Measurements from ENCODE around the gene TBCB.
A peak's percentile ranks its signal among the peaks of the same experiment; 100 is the strongest.

The TBCB gene

DNA sequence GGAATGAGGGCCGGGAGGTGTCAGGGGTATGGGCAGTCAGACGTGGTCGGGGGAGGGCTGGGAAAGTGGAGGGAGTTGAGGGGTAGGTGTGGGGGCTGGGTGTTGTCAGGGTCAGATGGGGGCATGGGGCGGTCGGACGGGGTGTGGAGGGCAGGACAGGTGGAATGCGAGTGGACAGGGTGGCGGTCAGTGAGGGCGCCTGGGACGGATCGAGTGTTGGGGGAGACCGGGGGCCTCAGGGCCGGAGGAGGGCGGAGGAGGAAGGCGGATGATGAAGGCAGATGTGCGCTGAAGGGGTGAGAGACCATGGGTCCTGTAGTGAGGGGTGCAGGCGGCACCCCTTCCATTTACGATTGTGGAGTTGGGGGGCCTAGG, 5.7 kb downstream of the TBCB start (continued):
- TF ChIP-seq ZBTB1 (tag by site-specific recombination; IDR thresholded peaks at IDR 0.05) (no peak), ZNF394 (tag by site-specific recombination; IDR thresholded peaks at IDR 0.05; ENCODE audit: borderline replicate concordance) (no peak), ZNF16 (tag by site-specific recombination; IDR thresholded peaks at IDR 0.05; ENCODE audit: low read depth) (no peak)

DNA sequence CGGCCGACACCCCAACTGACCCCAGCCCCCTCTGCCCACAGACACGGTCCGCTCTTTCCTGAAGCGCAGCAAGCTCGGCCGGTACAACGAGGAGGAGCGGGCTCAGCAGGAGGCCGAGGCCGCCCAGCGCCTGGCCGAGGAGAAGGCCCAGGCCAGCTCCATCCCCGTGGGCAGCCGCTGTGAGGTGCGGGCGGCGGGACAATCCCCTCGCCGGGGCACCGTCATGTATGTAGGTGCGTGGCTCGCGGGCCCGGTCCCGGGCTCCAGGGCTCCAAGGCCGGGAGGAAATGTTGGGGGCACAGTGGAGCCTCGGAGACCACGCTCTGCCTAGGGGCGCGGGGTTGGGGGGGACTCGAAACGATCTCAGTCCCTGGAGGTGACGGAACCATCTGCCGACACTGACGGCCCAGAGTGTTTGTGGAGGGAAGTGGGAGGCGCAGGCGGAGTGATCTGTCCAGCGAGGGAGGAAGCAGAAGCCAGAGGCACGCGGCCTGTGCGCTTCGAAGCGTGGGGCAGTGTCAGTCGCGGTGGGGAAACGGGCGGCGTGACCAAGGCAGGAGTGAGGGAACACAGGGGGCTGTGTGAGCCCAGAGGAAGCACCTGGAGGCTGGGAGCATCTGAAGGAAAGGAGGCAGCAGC, 6.3 kb downstream of the TBCB start:
- no peak for TF ChIP-seq SCRT1 (tag by site-specific recombination; IDR thresholded peaks at IDR 0.05; ENCODE audit: borderline replicate concordance)
- TF ChIP-seq ZNF394 (tag by site-specific recombination; IDR thresholded peaks at IDR 0.05; ENCODE audit: borderline replicate concordance) = peak; percentile 49; the same call in 1 of the 2 replicates
- no peak for TF ChIP-seq ZXDB (tag by site-specific recombination; IDR thresholded peaks at IDR 0.05)
- no peak for TF ChIP-seq ZNF664 (tag by site-specific recombination; IDR thresholded peaks at IDR 0.05)
- peak; percentile 12; the same call in 1 of the 2 replicates for TF ChIP-seq ZFHX2 (tag by site-specific recombination; conservative IDR thresholded peaks at IDR 0.05)
- TF ChIP-seq ZNF571 (tag by site-specific recombination; IDR thresholded peaks at IDR 0.05) = no peak
- no peak for TF ChIP-seq ZNF670 (tag by site-specific recombination; IDR thresholded peaks at IDR 0.05; ENCODE audit: low read depth)
- TF ChIP-seq ZNF112 (tag by site-specific recombination; IDR thresholded peaks at IDR 0.05) = no peak
- TF ChIP-seq EGR2 (tag by site-specific recombination; IDR thresholded peaks at IDR 0.05; ENCODE audit: low read depth) = peak; percentile 38; the same call in 1 of the 2 replicates
- no peak for TF ChIP-seq ZNF274 (IDR thresholded peaks at IDR 0.05; ENCODE audit: low read length)
- no peak for TF ChIP-seq ZNF274 (tag by site-specific recombination; IDR thresholded peaks at IDR 0.05; ENCODE audit: borderline replicate concordance)
- H3K27ac ChIP-seq (ENCODE audit: extremely low read depth, low read depth, low read length) = no peak overlapping the region
- H3K36me3 ChIP-seq (ENCODE audit: control insufficient read depth in 2 of 2, insufficient read depth in 1 of 2, low read length in 2 of 2) = peaks cover 74 to 88% of the 10 kb centered on the region in 2 experiments
- H3K4me3 ChIP-seq (ENCODE audit: low read depth, low read length) = no peak overlapping the region
- POLR2A ChIA-PET = no interaction called here
- H3K9me3 ChIP-seq (ENCODE audit: control insufficient read depth, insufficient read depth, low read depth, low read length) = no peaks in the 10 kb centered on the region
- CTCF ChIA-PET = no interaction called here
- H3K4me1 ChIP-seq (ENCODE audit: control insufficient read depth, insufficient read depth, low read length) = peaks cover 17% of the 10 kb centered on the region

DNA sequence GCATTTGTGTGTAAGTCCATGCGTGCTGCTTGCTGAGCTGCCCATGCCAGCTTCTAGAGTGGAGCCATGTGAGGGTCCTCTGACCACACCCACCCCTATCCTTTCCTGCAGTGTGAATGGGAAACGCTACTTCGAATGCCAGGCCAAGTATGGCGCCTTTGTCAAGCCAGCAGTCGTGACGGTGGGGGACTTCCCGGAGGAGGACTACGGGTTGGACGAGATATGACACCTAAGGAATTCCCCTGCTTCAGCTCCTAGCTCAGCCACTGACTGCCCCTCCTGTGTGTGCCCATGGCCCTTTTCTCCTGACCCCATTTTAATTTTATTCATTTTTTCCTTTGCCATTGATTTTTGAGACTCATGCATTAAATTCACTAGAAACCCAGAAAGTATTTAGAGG, 10.3 kb downstream of the TBCB start:
- H3K4me1 ChIP-seq (ENCODE audit: control insufficient read depth, insufficient read depth, low read length) = peaks cover 11% of the 10 kb centered on the region
- TF ChIP-seq ZNF121 (tag by site-specific recombination; IDR thresholded peaks at IDR 0.05) (no peak), ZNF211 (tag by site-specific recombination; IDR thresholded peaks at IDR 0.05; ENCODE audit: low read depth) (no peak), ZNF571 (tag by site-specific recombination; IDR thresholded peaks at IDR 0.05) (no peak), ZNF677 (tag by site-specific recombination; IDR thresholded peaks at IDR 0.05) (no peak), ZNF274 (IDR thresholded peaks at IDR 0.05; ENCODE audit: low read length) (no peak), ZNF274 (tag by site-specific recombination; IDR thresholded peaks at IDR 0.05; ENCODE audit: borderline replicate concordance) (no peak), ZSCAN30 (tag by site-specific recombination; IDR thresholded peaks at IDR 0.05) (no peak), ZNF837 (tag by site-specific recombination; IDR thresholded peaks at IDR 0.05) (no peak), ZNF747 (tag by site-specific recombination; IDR thresholded peaks at IDR 0.05) (no peak), ZNF701 (tag by site-specific recombination; IDR thresholded peaks at IDR 0.05) (no peak)
- TF ChIP-seq, protein P1, sequence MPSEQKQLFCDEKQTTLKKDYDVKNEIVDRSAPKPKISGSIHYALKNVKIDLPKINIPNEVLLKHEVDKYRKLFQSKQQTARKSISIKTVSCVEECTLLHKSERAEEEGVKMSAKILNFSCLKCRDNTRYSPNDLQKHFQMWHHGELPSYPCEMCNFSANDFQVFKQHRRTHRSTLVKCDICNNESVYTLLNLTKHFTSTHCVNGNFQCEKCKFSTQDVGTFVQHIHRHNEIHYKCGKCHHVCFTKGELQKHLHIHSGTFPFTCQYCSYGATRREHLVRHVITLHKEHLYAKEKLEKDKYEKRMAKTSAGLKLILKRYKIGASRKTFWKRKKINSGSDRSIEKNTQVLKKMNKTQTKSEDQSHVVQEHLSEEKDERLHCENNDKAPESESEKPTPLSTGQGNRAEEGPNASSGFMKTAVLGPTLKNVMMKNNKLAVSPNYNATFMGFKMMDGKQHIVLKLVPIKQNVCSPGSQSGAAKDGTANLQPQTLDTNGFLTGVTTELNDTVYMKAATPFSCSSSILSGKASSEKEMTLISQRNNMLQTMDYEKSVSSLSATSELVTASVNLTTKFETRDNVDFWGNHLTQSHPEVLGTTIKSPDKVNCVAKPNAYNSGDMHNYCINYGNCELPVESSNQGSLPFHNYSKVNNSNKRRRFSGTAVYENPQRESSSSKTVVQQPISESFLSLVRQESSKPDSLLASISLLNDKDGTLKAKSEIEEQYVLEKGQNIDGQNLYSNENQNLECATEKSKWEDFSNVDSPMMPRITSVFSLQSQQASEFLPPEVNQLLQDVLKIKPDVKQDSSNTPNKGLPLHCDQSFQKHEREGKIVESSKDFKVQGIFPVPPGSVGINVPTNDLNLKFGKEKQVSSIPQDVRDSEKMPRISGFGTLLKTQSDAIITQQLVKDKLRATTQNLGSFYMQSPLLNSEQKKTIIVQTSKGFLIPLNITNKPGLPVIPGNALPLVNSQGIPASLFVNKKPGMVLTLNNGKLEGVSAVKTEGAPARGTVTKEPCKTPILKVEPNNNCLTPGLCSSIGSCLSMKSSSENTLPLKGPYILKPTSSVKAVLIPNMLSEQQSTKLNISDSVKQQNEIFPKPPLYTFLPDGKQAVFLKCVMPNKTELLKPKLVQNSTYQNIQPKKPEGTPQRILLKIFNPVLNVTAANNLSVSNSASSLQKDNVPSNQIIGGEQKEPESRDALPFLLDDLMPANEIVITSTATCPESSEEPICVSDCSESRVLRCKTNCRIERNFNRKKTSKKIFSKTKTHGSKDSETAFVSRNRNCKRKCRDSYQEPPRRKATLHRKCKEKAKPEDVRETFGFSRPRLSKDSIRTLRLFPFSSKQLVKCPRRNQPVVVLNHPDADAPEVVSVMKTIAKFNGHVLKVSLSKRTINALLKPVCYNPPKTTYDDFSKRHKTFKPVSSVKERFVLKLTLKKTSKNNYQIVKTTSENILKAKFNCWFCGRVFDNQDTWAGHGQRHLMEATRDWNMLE (tag by site-specific recombination; conservative IDR thresholded peaks at IDR 0.05; ENCODE audit: low read depth) = no peak
- TF ChIP-seq, protein P2, sequence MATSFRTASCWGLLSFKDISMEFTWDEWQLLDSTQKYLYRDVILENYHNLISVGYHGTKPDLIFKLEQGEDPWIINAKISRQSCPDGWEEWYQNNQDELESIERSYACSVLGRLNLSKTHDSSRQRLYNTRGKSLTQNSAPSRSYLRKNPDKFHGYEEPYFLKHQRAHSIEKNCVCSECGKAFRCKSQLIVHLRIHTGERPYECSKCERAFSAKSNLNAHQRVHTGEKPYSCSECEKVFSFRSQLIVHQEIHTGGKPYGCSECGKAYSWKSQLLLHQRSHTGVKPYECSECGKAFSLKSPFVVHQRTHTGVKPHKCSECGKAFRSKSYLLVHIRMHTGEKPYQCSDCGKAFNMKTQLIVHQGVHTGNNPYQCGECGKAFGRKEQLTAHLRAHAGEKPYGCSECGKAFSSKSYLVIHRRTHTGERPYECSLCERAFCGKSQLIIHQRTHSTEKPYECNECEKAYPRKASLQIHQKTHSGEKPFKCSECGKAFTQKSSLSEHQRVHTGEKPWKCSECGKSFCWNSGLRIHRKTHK (tag by site-specific recombination; IDR thresholded peaks at IDR 0.05) = no peak
- TF ChIP-seq, protein P3, sequence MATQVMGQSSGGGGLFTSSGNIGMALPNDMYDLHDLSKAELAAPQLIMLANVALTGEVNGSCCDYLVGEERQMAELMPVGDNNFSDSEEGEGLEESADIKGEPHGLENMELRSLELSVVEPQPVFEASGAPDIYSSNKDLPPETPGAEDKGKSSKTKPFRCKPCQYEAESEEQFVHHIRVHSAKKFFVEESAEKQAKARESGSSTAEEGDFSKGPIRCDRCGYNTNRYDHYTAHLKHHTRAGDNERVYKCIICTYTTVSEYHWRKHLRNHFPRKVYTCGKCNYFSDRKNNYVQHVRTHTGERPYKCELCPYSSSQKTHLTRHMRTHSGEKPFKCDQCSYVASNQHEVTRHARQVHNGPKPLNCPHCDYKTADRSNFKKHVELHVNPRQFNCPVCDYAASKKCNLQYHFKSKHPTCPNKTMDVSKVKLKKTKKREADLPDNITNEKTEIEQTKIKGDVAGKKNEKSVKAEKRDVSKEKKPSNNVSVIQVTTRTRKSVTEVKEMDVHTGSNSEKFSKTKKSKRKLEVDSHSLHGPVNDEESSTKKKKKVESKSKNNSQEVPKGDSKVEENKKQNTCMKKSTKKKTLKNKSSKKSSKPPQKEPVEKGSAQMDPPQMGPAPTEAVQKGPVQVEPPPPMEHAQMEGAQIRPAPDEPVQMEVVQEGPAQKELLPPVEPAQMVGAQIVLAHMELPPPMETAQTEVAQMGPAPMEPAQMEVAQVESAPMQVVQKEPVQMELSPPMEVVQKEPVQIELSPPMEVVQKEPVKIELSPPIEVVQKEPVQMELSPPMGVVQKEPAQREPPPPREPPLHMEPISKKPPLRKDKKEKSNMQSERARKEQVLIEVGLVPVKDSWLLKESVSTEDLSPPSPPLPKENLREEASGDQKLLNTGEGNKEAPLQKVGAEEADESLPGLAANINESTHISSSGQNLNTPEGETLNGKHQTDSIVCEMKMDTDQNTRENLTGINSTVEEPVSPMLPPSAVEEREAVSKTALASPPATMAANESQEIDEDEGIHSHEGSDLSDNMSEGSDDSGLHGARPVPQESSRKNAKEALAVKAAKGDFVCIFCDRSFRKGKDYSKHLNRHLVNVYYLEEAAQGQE (tag by site-specific recombination; IDR thresholded peaks at IDR 0.05) = no peak

More for the DNA sequence above, 10.3 kb downstream of the TBCB start:
- Histone ChIP-seq H3K36me3 (ENCODE audit: control insufficient read depth in 2 of 2, insufficient read depth in 1 of 2, low read length in 2 of 2) (peaks cover 47 to 62% of the 10 kb centered on the region in 2 experiments), H3K4me3 (ENCODE audit: low read depth, low read length) (no peak overlapping the region), H3K9me3 (ENCODE audit: control insufficient read depth, insufficient read depth, low read depth, low read length) (peaks cover 2% of the 10 kb centered on the region), H3K27ac (ENCODE audit: extremely low read depth, low read depth, low read length) (no peak overlapping the region)
- ChIA-PET CTCF (interaction anchor here (0.7 to 11.2 kb wide), 6 partner anchors 12 to 279 kb away, joined by 3 to 289 read pairs (median 16); partner anchors contain the start of gene WDR62), POLR2A (interaction anchor here (0.9 to 6.3 kb wide), 4 partner anchors 11 to 71 kb away, joined by 3 to 96 read pairs (median 35); partner anchors contain the start of genes CAPNS1, POLR2I, TBCB and THAP8)

Data from HEK293 (cell line).